Panc1 (cell line): ENCODE results near the gene FAM53B. TPM values are rescaled to one million over a fixed set of nuclear protein-coding genes. Genes with fewer than 3 reads are reported as not detected.

Experiments
- ATAC-seq: fragments of 200-7000 bp; cut with Tn5 transposase; 2 replicates; pipeline ENCODE4 v1.9.1; 2020; ENCODE audit warnings: mild to moderate bottlenecking, moderate library complexity
- BruUV-seq: library from RNA; stranded (reverse); fragments of 400-500 nt; replicated peaks from 2 replicates; lab custom pipeline; 2021; lab: Mats Ljungman, UMichigan
- CTCF ChIA-PET: fragments of 300-600 bp; sonication (Branson Sonifier 250); formaldehyde crosslinking; loops from one replicate; lab custom pipeline; 2022; ENCODE audit warnings: antibody characterized with exemption; lab: Charles Lee
- POLR2A ChIA-PET: fragments of 300-600 bp; sonication (Branson Sonifier 250); formaldehyde crosslinking; loops from one replicate; lab custom pipeline; 2022; ENCODE audit warnings: antibody characterized with exemption; lab: Charles Lee
- DNase-seq: peaks from one replicate; pipeline ENCODE4 v3.0.0-alpha.2; 2010; ENCODE audit warnings: low read depth, low spot score
- H3K27ac ChIP-seq: 2 replicates; pipeline ENCODE4 v1.5.1; 2011; ENCODE audit warnings: mild to moderate bottlenecking, low read length, inconsistent platforms
- H3K27me3 ChIP-seq: fragments of 200-500 bp; sonication (Bioruptor generic); 2 replicates; pipeline ENCODE4 v1.6.0; 2014; ENCODE audit warnings: low read length, inconsistent platforms; ENCODE audit not compliant: control insufficient read depth, insufficient read depth
- H3K36me3 ChIP-seq: fragments of 200-500 bp; sonication (Bioruptor generic); 2 replicates; pipeline ENCODE4 v1.5.1; 2014; ENCODE audit warnings: inconsistent platforms, mild to moderate bottlenecking, low read length, moderate library complexity; ENCODE audit not compliant: control insufficient read depth, insufficient read depth
- H3K4me1 ChIP-seq: 2 replicates; pipeline ENCODE4 v1.5.1; 2011; ENCODE audit warnings: inconsistent platforms, mild to moderate bottlenecking, low read length, moderate library complexity; ENCODE audit not compliant: control insufficient read depth, insufficient read depth
- H3K4me3 ChIP-seq, 2 experiments: 2 replicates each; pipeline ENCODE4 v1.5.1; 2011 to 2012; ENCODE audit warnings: low read depth in 2 of 2, low read length in 2 of 2, mild to moderate bottlenecking in 2 of 2, inconsistent platforms in 1 of 2, moderate library complexity in 1 of 2
- H3K9me3 ChIP-seq: fragments of 200-500 bp; sonication (Bioruptor generic); 2 replicates; pipeline ENCODE4 v1.5.1; 2014; ENCODE audit warnings: low read depth, mild to moderate bottlenecking, inconsistent platforms, low read length, moderate library complexity; ENCODE audit not compliant: control insufficient read depth, insufficient read depth
- CTCF ChIP-seq: fragments of 450-650 bp; IDR thresholded peaks from 2 replicates; pipeline ENCODE4 v1.5.1; 2017; ENCODE audit warnings: mild to moderate bottlenecking
- POLR2AphosphoS5 ChIP-seq: IDR thresholded peaks from 2 replicates; pipeline ENCODE4 v1.6.1; 2012; ENCODE audit warnings: mild to moderate bottlenecking, low read depth, low read length, moderate library complexity
- REST ChIP-seq, 2 experiments: IDR thresholded peaks; 2 replicates each; pipeline ENCODE4 v1.6.1; 2011 to 2012; ENCODE audit warnings: low read depth in 2 of 2, control low read depth in 1 of 2, low read length in 1 of 2, mild to moderate bottlenecking in 1 of 2, moderate library complexity in 1 of 2; ENCODE audit not compliant: insufficient read depth in 1 of 2
- SIN3A ChIP-seq: IDR thresholded peaks from 2 replicates; pipeline ENCODE4 v1.6.1; 2012; ENCODE audit warnings: low read depth, mild to moderate bottlenecking, low read length, moderate library complexity, borderline replicate concordance; ENCODE audit not compliant: insufficient read depth
- TCF7L2 ChIP-seq: IDR thresholded peaks from 2 replicates; pipeline ENCODE4 v1.6.1; 2011; ENCODE audit warnings: mild to moderate bottlenecking, low read depth, low read length, inconsistent platforms
- in situ Hi-C: cut with HindIII; loops from 2 replicates; pipeline ENCODE4 v1.10.0; 2016; ENCODE audit warnings: low sequenced_read_pairs, low pct_unique_long_range_greater_than_20kb
- intact Hi-C: fragments of 100-400 bp; cut with micrococcal nuclease; formaldehyde crosslinking; loops from one replicate; pipeline ENCODE4 v1.10.0; 2022; ENCODE audit not compliant: unreplicated experiment
- total RNA-seq: library from RNA; stranded (reverse); gene quantifications from one replicate; pipeline ENCODE4 v1.2.1, GENCODE V29; 2021; ENCODE audit not compliant: unreplicated experiment

FAM53B gene
- total RNA-seq, 1 experiment from 2014 or later: 42.5 TPM

GRCh38 chr10:124677749-124678556 lies 66.2 kb downstream of the FAM53B start:
- TF ChIP-seq SIN3A: no peak
- no peak overlapping the region for H3K4me3 ChIP-seq
- in situ Hi-C loops: no loop called here
- no peaks in the 10 kb centered on the region for H3K27me3 ChIP-seq
- peaks cover 4% of the 10 kb centered on the region; the same call in 1 of the 2 replicates for H3K36me3 ChIP-seq
- ChIA-PET CTCF (no interaction called here), POLR2A (no interaction called here)
- H3K9me3 ChIP-seq: no peaks in the 10 kb centered on the region
- peak; percentile 32; the same call in 1 of the 2 replicates for ATAC-seq
- no peaks in the 10 kb centered on the region for H3K4me1 ChIP-seq
- no TSS peak for BruUV-seq
- intact Hi-C loops: no loop called here
- H3K27ac ChIP-seq: no peak overlapping the region
- no peak for DNase-seq

GRCh38 chr10:124677293-124677699 lies 66.9 kb downstream of the FAM53B start:
- TF ChIP-seq REST (IDR thresholded peaks at IDR 0.05; ENCODE audit: insufficient read depth in 1 of 2, low read depth in 2 of 2, low read length in 1 of 2) (no peak), CTCF (no peak), POLR2AphosphoS5 (no peak), TCF7L2 (no peak), SIN3A (no peak)
- in situ Hi-C loops: no loop called here
- H3K27ac ChIP-seq: no peak overlapping the region
- no peaks in the 10 kb centered on the region for H3K9me3 ChIP-seq
- no TSS peak for BruUV-seq
- intact Hi-C loops: no loop called here
- ATAC-seq (no peak), DNase-seq (no peak)
- no peaks in the 10 kb centered on the region for H3K4me1 ChIP-seq
- no peak overlapping the region for H3K4me3 ChIP-seq
- CTCF ChIA-PET: no interaction called here
- no peaks in the 10 kb centered on the region for H3K27me3 ChIP-seq
- POLR2A ChIA-PET: no interaction called here
- H3K36me3 ChIP-seq: peaks cover 4% of the 10 kb centered on the region; the same call in 1 of the 2 replicates

GRCh38 chr10:124676416-124677062 lies 67.6 kb downstream of the FAM53B start:
- no peak for DNase-seq
- in situ Hi-C loops (no loop called here), intact Hi-C loops (no loop called here)
- POLR2A ChIA-PET: no interaction called here
- Histone ChIP-seq H3K9me3 (no peaks in the 10 kb centered on the region), H3K4me1 (no peaks in the 10 kb centered on the region), H3K36me3 (peaks cover 4% of the 10 kb centered on the region; the same call in 1 of the 2 replicates), H3K4me3 (no peak overlapping the region), H3K27me3 (no peaks in the 10 kb centered on the region), H3K27ac (no peak overlapping the region)
- TF ChIP-seq TCF7L2 (no peak), POLR2AphosphoS5 (no peak), REST (IDR thresholded peaks at IDR 0.05; ENCODE audit: insufficient read depth in 1 of 2, low read depth in 2 of 2, low read length in 1 of 2) (no peak), CTCF (no peak), SIN3A (no peak)
- CTCF ChIA-PET: no interaction called here
- ATAC-seq: no peak
- BruUV-seq: no TSS peak
